OCI-LY7 (cell line): ENCODE data around the gene RAE1. TPM values are rescaled to one million over a fixed set of nuclear protein-coding genes. Genes with fewer than 3 reads are reported as not detected.

Source experiments
- BruUV-seq: library from RNA; stranded (reverse); fragments of 400-500 nt; replicated peaks from 2 replicates; lab custom pipeline; 2021; lab: Mats Ljungman, UMichigan
- CTCF ChIA-PET: fragments of 300-600 bp; sonication (Branson Sonifier 250); formaldehyde crosslinking; loops from one replicate; lab custom pipeline; 2022; ENCODE audit warnings: antibody characterized with exemption; ENCODE audit not compliant: unreplicated experiment; lab: Charles Lee
- POLR2A ChIA-PET: fragments of 300-600 bp; sonication (Branson Sonifier 250); formaldehyde crosslinking; loops from one replicate; lab custom pipeline; 2022; ENCODE audit warnings: antibody characterized with exemption; lab: Charles Lee
- DNase-seq: peaks from one replicate; pipeline ENCODE4 v3.0.0-alpha.2; 2015; ENCODE audit warnings: low spot score
- H2AFZ ChIP-seq: fragments of 200-600 bp; sonication (generic), shearing (Covaris generic); 2 replicates; pipeline ENCODE4 v1.6.1; 2014; ENCODE audit warnings: mild to moderate bottlenecking, antibody characterized with exemption, low read length, moderate library complexity
- H3K27ac ChIP-seq: fragments of 200-600 bp; sonication (generic); 2 replicates; pipeline ENCODE4 v1.5.1; 2014; ENCODE audit warnings: mixed run types, low read depth, mild to moderate bottlenecking, moderate library complexity, low read length, inconsistent platforms; ENCODE audit not compliant: poor library complexity, severe bottlenecking
- H3K36me3 ChIP-seq: fragments of 200-600 bp; sonication (generic); 2 replicates; pipeline ENCODE4 v1.6.1; 2014; ENCODE audit warnings: mild to moderate bottlenecking, antibody characterized with exemption, low read length, moderate library complexity, mixed read lengths; ENCODE audit not compliant: insufficient read depth
- H3K4me1 ChIP-seq: fragments of 200-600 bp; sonication (generic); 2 replicates; pipeline ENCODE4 v1.5.1; 2014; ENCODE audit warnings: mild to moderate bottlenecking, low read length; ENCODE audit not compliant: insufficient read depth, poor library complexity, severe bottlenecking
- H3K4me2 ChIP-seq: fragments of 200-600 bp; sonication (generic); 2 replicates; pipeline ENCODE4 v1.6.1; 2014; ENCODE audit warnings: mild to moderate bottlenecking, low read length
- H3K4me3 ChIP-seq: fragments of 200-600 bp; sonication (generic); 2 replicates; pipeline ENCODE4 v1.5.1; 2014; ENCODE audit warnings: mild to moderate bottlenecking, low read depth, low read length; ENCODE audit not compliant: poor library complexity, severe bottlenecking
- H3K79me2 ChIP-seq: fragments of 200-600 bp; sonication (generic); 2 replicates; pipeline ENCODE4 v1.6.1; 2016; ENCODE audit warnings: low read depth, mild to moderate bottlenecking, low read length, moderate library complexity, mixed read lengths; ENCODE audit not compliant: insufficient read depth
- H3K9me2 ChIP-seq: fragments of 200-600 bp; sonication (generic); 2 replicates; pipeline ENCODE4 v1.6.1; 2016; ENCODE audit warnings: mild to moderate bottlenecking, low read length, mixed read lengths; ENCODE audit not compliant: insufficient read depth
- H3K9me3 ChIP-seq: fragments of 200-600 bp; sonication (generic); 2 replicates; pipeline ENCODE4 v1.6.1; 2014; ENCODE audit warnings: mild to moderate bottlenecking, mixed run types, low read length, mixed read lengths
- H4K20me1 ChIP-seq: fragments of 200-600 bp; sonication (generic); 2 replicates; pipeline ENCODE4 v1.6.1; 2014; ENCODE audit warnings: mild to moderate bottlenecking, antibody characterized with exemption, low read length, moderate library complexity, mixed read lengths; ENCODE audit not compliant: insufficient read depth
- CTCF ChIP-seq: fragments of 200-600 bp; sonication (generic); conservative IDR thresholded peaks from 2 replicates; pipeline ENCODE4 v1.5.1; 2014; ENCODE audit warnings: mild to moderate bottlenecking, antibody characterized with exemption, low read length, moderate library complexity, mixed read lengths
- EZH2phosphoT487 ChIP-seq: fragments of 200-600 bp; sonication (generic); IDR thresholded peaks from 2 replicates; pipeline ENCODE4 v1.6.1; 2018; ENCODE audit warnings: low read depth, borderline replicate concordance, mild to moderate bottlenecking, mixed run types, antibody characterized with exemption, low read length, moderate library complexity, mixed read lengths
- intact Hi-C: fragments of 100-400 bp; cut with micrococcal nuclease; formaldehyde crosslinking; loops from one replicate; pipeline ENCODE4 v1.10.0; 2022; ENCODE audit not compliant: unreplicated experiment
- total RNA-seq, 2 experiments: library from RNA; depleted of rRNA in 1 of 2; stranded (reverse); fragments of >200 nt in 1 of 2; shearing (Covaris generic) in 1 of 2; gene quantifications; 2 replicates each; pipeline ENCODE4 v1.2.3, GENCODE V29; 2014 to 2022

Gene RAE1
- total RNA-seq, 2 experiments from 2014 or later = 55.0 to 57.4 TPM

DNA sequence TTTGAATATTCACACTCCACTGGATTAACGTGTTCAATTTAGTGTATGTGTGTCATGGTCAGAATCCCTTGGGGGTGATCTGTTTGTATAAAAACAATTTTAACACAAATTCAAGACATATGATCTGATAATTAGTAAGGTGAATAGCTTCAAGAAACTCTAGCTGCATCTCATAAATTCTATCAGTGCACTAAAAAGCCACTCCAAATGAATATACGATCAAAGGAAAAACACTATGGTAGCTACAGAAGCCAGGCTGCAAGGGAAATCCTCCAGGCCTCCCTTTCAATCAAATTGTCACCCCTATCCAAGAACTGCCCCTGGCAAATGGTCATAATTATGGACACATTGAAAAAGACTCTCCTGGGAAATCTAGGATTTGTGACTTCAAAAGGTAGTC, 9.4 kb upstream of the RAE1 start:
- ChIA-PET CTCF (no interaction called here), POLR2A (no interaction called here)
- no peaks in the 10 kb centered on the region for H3K9me2 ChIP-seq
- H3K36me3 ChIP-seq = no peaks in the 10 kb centered on the region
- intact Hi-C loops = no loop called here
- no TSS peak for BruUV-seq
- no peak overlapping the region for H3K4me3 ChIP-seq
- no peak for DNase-seq
- H3K4me1 ChIP-seq = no peaks in the 10 kb centered on the region
- H2AFZ ChIP-seq = no peak overlapping the region
- TF ChIP-seq EZH2phosphoT487 (no peak), CTCF (no peak)
- no peaks in the 10 kb centered on the region for H3K9me3 ChIP-seq
- no peak overlapping the region for H3K27ac ChIP-seq
- no peaks in the 10 kb centered on the region for H3K79me2 ChIP-seq
- H4K20me1 ChIP-seq = no peaks in the 10 kb centered on the region
- no peak overlapping the region for H3K4me2 ChIP-seq

DNA sequence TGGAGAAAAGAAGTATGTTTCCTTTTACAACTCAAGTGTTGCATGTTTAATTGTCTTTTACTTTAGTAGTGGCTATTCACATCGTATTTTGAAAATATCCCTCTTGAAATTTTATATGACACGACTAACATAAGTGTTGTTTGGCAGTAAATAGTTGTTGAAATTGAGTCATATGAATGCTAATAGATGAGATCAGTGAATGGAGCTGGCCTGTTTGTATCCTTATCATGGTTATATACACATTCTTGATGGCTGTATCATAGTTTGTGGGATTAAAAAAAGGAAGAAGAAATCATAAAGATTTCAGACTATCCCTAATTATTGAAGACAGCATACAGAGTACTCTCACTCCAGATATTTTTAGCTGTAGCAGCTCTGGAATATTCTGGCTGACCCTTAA, 8.2 kb upstream of the RAE1 start:
- no peaks in the 10 kb centered on the region for H3K9me3 ChIP-seq
- no peaks in the 10 kb centered on the region for H3K4me1 ChIP-seq
- CTCF ChIA-PET = no interaction called here
- H4K20me1 ChIP-seq = no peaks in the 10 kb centered on the region
- H3K4me2 ChIP-seq = no peak overlapping the region
- no peaks in the 10 kb centered on the region for H3K9me2 ChIP-seq
- DNase-seq = no peak
- intact Hi-C loops = no loop called here
- no peaks in the 10 kb centered on the region for H3K79me2 ChIP-seq
- no peaks in the 10 kb centered on the region for H3K36me3 ChIP-seq
- POLR2A ChIA-PET = no interaction called here
- no peak overlapping the region for H3K27ac ChIP-seq
- no peak for TF ChIP-seq EZH2phosphoT487
- no peak for TF ChIP-seq CTCF
- no TSS peak for BruUV-seq
- no peak overlapping the region for H3K4me3 ChIP-seq
- H2AFZ ChIP-seq = no peak overlapping the region

- TF ChIP-seq CTCF (peak; percentile 98), EZH2phosphoT487 (no peak)
- Histone ChIP-seq H3K4me2 (no peak overlapping the region), H3K9me2 (no peaks in the 10 kb centered on the region), H3K4me3 (no peak overlapping the region), H3K79me2 (peaks cover 4% of the 10 kb centered on the region), H2AFZ (no peak overlapping the region), H3K9me3 (no peaks in the 10 kb centered on the region), H3K4me1 (no peaks in the 10 kb centered on the region), H4K20me1 (no peaks in the 10 kb centered on the region), H3K27ac (no peak overlapping the region), H3K36me3 (no peaks in the 10 kb centered on the region)
- CTCF ChIA-PET = interaction anchor here (1.0 kb wide), 1 partner anchor 251 kb away, joined by 3 read pairs; no protein-coding TSS in a partner anchor
- POLR2A ChIA-PET = interaction anchor here (0.6 to 1.0 kb wide), 2 partner anchors 14 to 163 kb away, joined by 3 read pairs; no protein-coding TSS in a partner anchor
- DNase-seq = peak; percentile 83
- no TSS peak for BruUV-seq
- intact Hi-C loops = loop anchor here (1.0 kb wide), 1 partner anchor 257 kb away; no protein-coding TSS in a partner anchor
Measured at GRCh38 chr20:57346477-57346876, 4.6 kb upstream of the RAE1 start.
